ENCODE results near the gene TTLL11.

The TTLL11 gene

GRCh38 chr9:121809356-121810050 is 283.6 kb downstream of the TTLL11 start:
- H3K27me3 ChIP-seq (ENCODE audit: insufficient read depth, low read length, poor library complexity), result no peaks in the 10 kb centered on the region
- no peak overlapping the region for H3K4me2 ChIP-seq (ENCODE audit: low read length)
- no peak overlapping the region for H3K23ac ChIP-seq (ENCODE audit: low read length)
- no peaks in the 10 kb centered on the region for H3K79me1 ChIP-seq (ENCODE audit: low read length)
- no CpG with 5 or more reads among the region's 15 CpGs for WGBS (ENCODE audit: extremely low coverage, insufficient coverage, low lambda C conversion rate)
- H4K5ac ChIP-seq (ENCODE audit: low read length), result no peak overlapping the region
- H4K8ac ChIP-seq (ENCODE audit: low read depth, low read length), result no peak overlapping the region
- no peak overlapping the region for H2AK5ac ChIP-seq (ENCODE audit: low read length)
- H3K4me1 ChIP-seq (ENCODE audit: control insufficient read depth, low read depth, low read length), result no peaks in the 10 kb centered on the region
- H2BK120ac ChIP-seq (ENCODE audit: low read depth, low read length), result no peak overlapping the region
- H3K56ac ChIP-seq (ENCODE audit: low read length), result no peak overlapping the region
- H3K9ac ChIP-seq (ENCODE audit: low read length), result no peak overlapping the region
- no peaks in the 10 kb centered on the region for H3K79me2 ChIP-seq (ENCODE audit: control insufficient read depth, insufficient read depth, low read length)
- no peak for DNase-seq
- H2BK5ac ChIP-seq (ENCODE audit: low read length), result no peak overlapping the region
- H2BK15ac ChIP-seq (replicated peaks; ENCODE audit: low read depth), result no peak overlapping the region
- H3K18ac ChIP-seq (ENCODE audit: low read length), result no peak overlapping the region
- H3K4me3 ChIP-seq (ENCODE audit: low read length), result no peak overlapping the region
- H3K4ac ChIP-seq (ENCODE audit: low read depth, low read length), result no peak overlapping the region
- no peaks in the 10 kb centered on the region for H3K36me3 ChIP-seq (ENCODE audit: control insufficient read depth, insufficient read depth, low read length)
- H3K27ac ChIP-seq (ENCODE audit: low read depth, low read length), result no peak overlapping the region

- WGBS (ENCODE audit: extremely low coverage, insufficient coverage, low lambda C conversion rate), result no CpG with 5 or more reads among the region's 4 CpGs
- Histone ChIP-seq H3K9ac (ENCODE audit: low read length) (no peak overlapping the region), H2AK5ac (ENCODE audit: low read length) (no peak overlapping the region), H3K27me3 (ENCODE audit: insufficient read depth, low read length, poor library complexity) (no peaks in the 10 kb centered on the region), H2BK15ac (replicated peaks; ENCODE audit: low read depth) (no peak overlapping the region), H3K56ac (ENCODE audit: low read length) (no peak overlapping the region), H4K5ac (ENCODE audit: low read length) (no peak overlapping the region), H3K27ac (ENCODE audit: low read depth, low read length) (no peak overlapping the region), H2BK5ac (ENCODE audit: low read length) (no peak overlapping the region), H3K18ac (ENCODE audit: low read length) (no peak overlapping the region), H3K4me1 (ENCODE audit: control insufficient read depth, low read depth, low read length) (no peaks in the 10 kb centered on the region), H3K23ac (ENCODE audit: low read length) (no peak overlapping the region), H3K79me2 (ENCODE audit: control insufficient read depth, insufficient read depth, low read length) (no peaks in the 10 kb centered on the region), H3K79me1 (ENCODE audit: low read length) (no peaks in the 10 kb centered on the region), H3K36me3 (ENCODE audit: control insufficient read depth, insufficient read depth, low read length) (no peaks in the 10 kb centered on the region), H3K4me2 (ENCODE audit: low read length) (no peak overlapping the region), H3K4me3 (ENCODE audit: low read length) (no peak overlapping the region), H3K4ac (ENCODE audit: low read depth, low read length) (no peak overlapping the region), H4K8ac (ENCODE audit: low read depth, low read length) (no peak overlapping the region), H2BK120ac (ENCODE audit: low read depth, low read length) (no peak overlapping the region)
- DNase-seq, result no peak
Observed at GRCh38 chr9:121808781-121809180, 284.3 kb downstream of the TTLL11 start.

GRCh38 chr9:121807823-121808278 is 285.3 kb downstream of the TTLL11 start:
- Histone ChIP-seq H2BK15ac (replicated peaks; ENCODE audit: low read depth) (no peak overlapping the region), H4K5ac (ENCODE audit: low read length) (no peak overlapping the region), H3K18ac (ENCODE audit: low read length) (no peak overlapping the region), H3K56ac (ENCODE audit: low read length) (no peak overlapping the region), H3K9ac (ENCODE audit: low read length) (no peak overlapping the region), H3K4me1 (ENCODE audit: control insufficient read depth, low read depth, low read length) (no peaks in the 10 kb centered on the region), H3K4me2 (ENCODE audit: low read length) (no peak overlapping the region), H3K4ac (ENCODE audit: low read depth, low read length) (no peak overlapping the region), H4K8ac (ENCODE audit: low read depth, low read length) (no peak overlapping the region), H2AK5ac (ENCODE audit: low read length) (no peak overlapping the region), H3K23ac (ENCODE audit: low read length) (no peak overlapping the region), H3K4me3 (ENCODE audit: low read length) (no peak overlapping the region), H3K36me3 (ENCODE audit: control insufficient read depth, insufficient read depth, low read length) (no peaks in the 10 kb centered on the region), H3K27me3 (ENCODE audit: insufficient read depth, low read length, poor library complexity) (no peaks in the 10 kb centered on the region), H2BK120ac (ENCODE audit: low read depth, low read length) (no peak overlapping the region), H3K27ac (ENCODE audit: low read depth, low read length) (no peak overlapping the region), H3K79me1 (ENCODE audit: low read length) (no peaks in the 10 kb centered on the region), H3K79me2 (ENCODE audit: control insufficient read depth, insufficient read depth, low read length) (no peaks in the 10 kb centered on the region), H2BK5ac (ENCODE audit: low read length) (no peak overlapping the region)
- DNase-seq, result no peak
- WGBS (ENCODE audit: extremely low coverage, insufficient coverage, low lambda C conversion rate), result no CpG with 5 or more reads among the region's 16 CpGs

- Histone ChIP-seq H2BK5ac (ENCODE audit: low read length) (no peak overlapping the region), H3K27ac (ENCODE audit: low read depth, low read length) (no peak overlapping the region)
Observed at GRCh38 chr9:121807069-121807822, 285.9 kb downstream of the TTLL11 start.

GRCh38 chr9:121802753-121803152 is 290.4 kb downstream of the TTLL11 start:
- Histone ChIP-seq H3K79me1 (ENCODE audit: low read length) (no peaks in the 10 kb centered on the region), H4K8ac (ENCODE audit: low read depth, low read length) (no peak overlapping the region), H3K9ac (ENCODE audit: low read length) (no peak overlapping the region), H3K27ac (ENCODE audit: low read depth, low read length) (no peak overlapping the region), H3K4me1 (ENCODE audit: control insufficient read depth, low read depth, low read length) (no peaks in the 10 kb centered on the region), H3K27me3 (ENCODE audit: insufficient read depth, low read length, poor library complexity) (no peaks in the 10 kb centered on the region), H3K56ac (ENCODE audit: low read length) (no peak overlapping the region), H2BK15ac (replicated peaks; ENCODE audit: low read depth) (no peak overlapping the region), H3K79me2 (ENCODE audit: control insufficient read depth, insufficient read depth, low read length) (no peaks in the 10 kb centered on the region), H3K4me3 (ENCODE audit: low read length) (no peak overlapping the region), H3K18ac (ENCODE audit: low read length) (no peak overlapping the region), H3K23ac (ENCODE audit: low read length) (no peak overlapping the region), H3K4me2 (ENCODE audit: low read length) (no peak overlapping the region), H4K5ac (ENCODE audit: low read length) (no peak overlapping the region), H3K36me3 (ENCODE audit: control insufficient read depth, insufficient read depth, low read length) (no peaks in the 10 kb centered on the region), H2BK5ac (ENCODE audit: low read length) (no peak overlapping the region), H2AK5ac (ENCODE audit: low read length) (no peak overlapping the region), H2BK120ac (ENCODE audit: low read depth, low read length) (no peak overlapping the region), H3K4ac (ENCODE audit: low read depth, low read length) (no peak overlapping the region)
- no peak for DNase-seq
- WGBS (ENCODE audit: extremely low coverage, insufficient coverage, low lambda C conversion rate), result no CpG with 5 or more reads among the region's 5 CpGs

More at GRCh38 chr9:121807069-121807822, 285.9 kb downstream of the TTLL11 start:
- Histone ChIP-seq H3K4me2 (ENCODE audit: low read length) (no peak overlapping the region), H3K4me3 (ENCODE audit: low read length) (no peak overlapping the region), H2BK15ac (replicated peaks; ENCODE audit: low read depth) (no peak overlapping the region), H3K9ac (ENCODE audit: low read length) (no peak overlapping the region), H2BK120ac (ENCODE audit: low read depth, low read length) (no peak overlapping the region), H3K18ac (ENCODE audit: low read length) (no peak overlapping the region), H3K36me3 (ENCODE audit: control insufficient read depth, insufficient read depth, low read length) (no peaks in the 10 kb centered on the region), H4K8ac (ENCODE audit: low read depth, low read length) (no peak overlapping the region), H3K23ac (ENCODE audit: low read length) (no peak overlapping the region), H3K27me3 (ENCODE audit: insufficient read depth, low read length, poor library complexity) (no peaks in the 10 kb centered on the region), H3K79me1 (ENCODE audit: low read length) (no peaks in the 10 kb centered on the region), H3K56ac (ENCODE audit: low read length) (no peak overlapping the region), H3K79me2 (ENCODE audit: control insufficient read depth, insufficient read depth, low read length) (no peaks in the 10 kb centered on the region), H3K4ac (ENCODE audit: low read depth, low read length) (no peak overlapping the region), H4K5ac (ENCODE audit: low read length) (no peak overlapping the region), H3K4me1 (ENCODE audit: control insufficient read depth, low read depth, low read length) (no peaks in the 10 kb centered on the region), H2AK5ac (ENCODE audit: low read length) (no peak overlapping the region)
- WGBS (ENCODE audit: extremely low coverage, insufficient coverage, low lambda C conversion rate), result 100% methylated on average over 1 of the region's 12 CpGs
- DNase-seq, result no peak
